K562 (cell line): Measurements from ENCODE around the gene BRSK1. TPM values are rescaled to one million over a fixed set of nuclear protein-coding genes. Genes with fewer than 3 reads are reported as not detected.

Experiments used
- ATF1 ChIP-seq, 2 experiments: fragments of 450-650 bp in 1 of 2; IDR thresholded peaks; 2 replicates each; pipeline ENCODE4 v1.6.1; 2016; ENCODE audit warnings: missing compliant biosample characterization in 1 of 2, missing genetic modification characterization in 1 of 2
- CTBP1 ChIP-seq: fragments of 450-650 bp; IDR thresholded peaks from 2 replicates; pipeline ENCODE4 v1.6.1; 2016; ENCODE audit warnings: borderline replicate concordance
- ILF3 ChIP-seq: fragments of 450-650 bp; IDR thresholded peaks from 2 replicates; pipeline ENCODE4 v1.6.1; 2018; ENCODE audit warnings: antibody characterized with exemption, mild to moderate bottlenecking, moderate library complexity, borderline replicate concordance
- NFYB ChIP-seq: IDR thresholded peaks from 2 replicates; pipeline ENCODE4 v1.6.1; 2011; ENCODE audit warnings: mild to moderate bottlenecking, moderate library complexity; ENCODE audit not compliant: insufficient read length; ENCODE audit errors: extremely low read depth
- POLR3G ChIP-seq: IDR thresholded peaks from 2 replicates; pipeline ENCODE4 v1.6.1; 2011; ENCODE audit not compliant: insufficient read length, insufficient replicate concordance; ENCODE audit errors: extremely low read depth
- POU5F1 ChIP-seq: fragments of 150-350 bp; IDR thresholded peaks from 2 replicates; pipeline ENCODE4 v1.6.1; 2014; ENCODE audit warnings: borderline replicate concordance, low read length, low read depth, mild to moderate bottlenecking; ENCODE audit not compliant: partially characterized antibody
- SMAD3 ChIP-seq: fragments of 450-650 bp; formaldehyde crosslinking; conservative IDR thresholded peaks from 2 replicates; pipeline ENCODE4 v1.4.0; 2020; ENCODE audit warnings: mild to moderate bottlenecking
- TAL1 ChIP-seq: fragments of 450-650 bp; IDR thresholded peaks from 2 replicates; pipeline ENCODE4 v1.6.1; 2016; ENCODE audit warnings: mild to moderate bottlenecking
- TEAD4 ChIP-seq, 2 experiments: sonication (generic) in 1 of 2; formaldehyde crosslinking in 1 of 2; IDR thresholded peaks; 2 replicates each; pipeline versions ENCODE4 v1.6.1 to v1.8.0; 2012 to 2022; ENCODE audit warnings: borderline replicate concordance in 1 of 2, inconsistent platforms in 1 of 2, low read length in 1 of 2, mild to moderate bottlenecking in 1 of 2, missing genetic modification reagents in 1 of 2
- XRCC3 ChIP-seq: fragments of 450-650 bp; IDR thresholded peaks from 2 replicates; pipeline ENCODE4 v1.6.1; 2017; ENCODE audit warnings: mild to moderate bottlenecking, moderate library complexity
- ZNF23 ChIP-seq: fragments of 250-450 bp; sonication (Bioruptor Pico); IDR thresholded peaks from 2 replicates; pipeline ENCODE4 v1.4.0; 2020; ENCODE audit warnings: mild to moderate bottlenecking
- ZNF239 ChIP-seq: fragments of 250-450 bp; sonication (Bioruptor Pico); IDR thresholded peaks from 2 replicates; pipeline ENCODE4 v1.4.0; 2020; ENCODE audit warnings: mild to moderate bottlenecking
- ZNF436 ChIP-seq: fragments of 250-450, 450-650 bp; sonication (Bioruptor Pico); formaldehyde crosslinking; IDR thresholded peaks from 2 replicates; pipeline ENCODE4 v1.7.0; 2020; ENCODE audit warnings: mild to moderate bottlenecking
- polyA plus RNA-seq, 8 experiments: library from polyadenylated mRNA; depleted of rRNA in 4 of 8; stranded (reverse) in 5 of 8; unstranded in 3 of 8; fragments of >200 nt; fragmentation: Nextera tagmentation in 2 of 8; fragmentation: Illumina TruSeq in 1 of 8; extraction: Ambion mirVana in 2 of 8; extraction: Trizol in 1 of 8; gene quantifications; 2 replicates each; pipeline versions ENCODE4 v1.2.1 to v1.2.3, GENCODE V29; 2011 to 2014; ENCODE audit warnings: inconsistent platforms in 1 of 8, missing spikeins in 1 of 8
- total RNA-seq, 7 experiments: library from RNA; depleted of rRNA in 6 of 7; stranded (reverse); fragments of >200 nt in 6 of 7; fragmentation: Illumina TruSeq in 2 of 7; extraction: Trizol in 2 of 7; gene quantifications; 2 replicates each; pipeline versions ENCODE4 v1.2.1 to v1.2.3, GENCODE V29; 2011 to 2021; ENCODE audit warnings: low replicate concordance in 1 of 7
- TF ChIP-seq, protein P1 (sequence below), 3 experiments: fragments of 200-800 bp in 1 of 3; fragments of 250-450 bp in 1 of 3; fragments of 450-650 bp in 1 of 3; sonication (Bioruptor Pico) in 1 of 3; sonication (Bioruptor generic) in 1 of 3; formaldehyde crosslinking in 1 of 3; IDR thresholded peaks; 2 replicates each; pipeline versions ENCODE4 v1.6.1 to v1.8.0; 2016 to 2022; ENCODE audit warnings: mild to moderate bottlenecking in 2 of 3, missing genetic modification characterization in 2 of 3, missing compliant biosample characterization in 1 of 3, moderate library complexity in 1 of 3
- TF ChIP-seq, protein P2 (sequence below): IDR thresholded peaks from 2 replicates; pipeline ENCODE4 v1.6.1; 2012; ENCODE audit warnings: low read depth, low read length, improper control_type of control experiment, borderline replicate concordance
- TF ChIP-seq, protein P3 (sequence below): fragments of 250-450 bp; sonication (Bioruptor Pico); IDR thresholded peaks from 2 replicates; pipeline ENCODE4 v1.8.0; 2022; ENCODE audit warnings: moderate library complexity, mild to moderate bottlenecking, inconsistent platforms

BRSK1 gene
- total and polyA plus RNA-seq, 9 of the 15 experiments (the other 6 are each of a cell fraction or from before 2014, with no cell fraction given) = 1.7 to 9.3 (median 3.8) TPM; not detected in 2

DNA sequence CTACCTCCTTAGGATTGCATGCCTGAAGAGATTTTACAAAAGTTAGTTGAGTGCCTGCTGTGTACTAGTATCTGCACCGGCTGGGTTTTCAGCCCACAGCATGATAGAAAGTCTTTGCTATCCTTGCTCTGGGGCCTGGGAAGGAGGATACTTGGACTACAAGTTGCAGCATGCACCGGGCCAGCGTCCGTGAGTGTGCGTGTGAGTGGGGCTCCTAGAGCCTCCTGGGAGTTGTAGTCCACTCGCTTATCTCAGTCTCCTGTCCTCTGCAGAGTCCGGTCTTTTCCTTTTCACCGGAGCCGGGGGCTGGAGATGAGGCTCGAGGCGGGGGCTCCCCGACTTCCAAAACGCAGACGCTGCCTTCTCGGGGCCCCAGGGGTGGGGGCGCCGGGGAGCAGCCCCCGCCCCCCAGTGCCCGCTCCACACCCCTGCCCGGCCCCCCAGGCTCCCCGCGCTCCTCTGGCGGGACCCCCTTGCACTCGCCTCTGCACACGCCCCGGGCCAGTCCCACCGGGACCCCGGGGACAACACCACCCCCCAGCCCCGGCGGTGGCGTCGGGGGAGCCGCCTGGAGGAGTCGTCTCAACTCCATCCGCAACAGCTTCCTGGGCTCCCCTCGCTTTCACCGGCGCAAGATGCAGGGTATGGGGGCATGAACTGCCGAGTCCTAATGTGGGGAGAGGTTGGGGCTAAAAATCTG, 20.6 kb downstream of the BRSK1 start (continued):
- TF ChIP-seq, protein P1, sequence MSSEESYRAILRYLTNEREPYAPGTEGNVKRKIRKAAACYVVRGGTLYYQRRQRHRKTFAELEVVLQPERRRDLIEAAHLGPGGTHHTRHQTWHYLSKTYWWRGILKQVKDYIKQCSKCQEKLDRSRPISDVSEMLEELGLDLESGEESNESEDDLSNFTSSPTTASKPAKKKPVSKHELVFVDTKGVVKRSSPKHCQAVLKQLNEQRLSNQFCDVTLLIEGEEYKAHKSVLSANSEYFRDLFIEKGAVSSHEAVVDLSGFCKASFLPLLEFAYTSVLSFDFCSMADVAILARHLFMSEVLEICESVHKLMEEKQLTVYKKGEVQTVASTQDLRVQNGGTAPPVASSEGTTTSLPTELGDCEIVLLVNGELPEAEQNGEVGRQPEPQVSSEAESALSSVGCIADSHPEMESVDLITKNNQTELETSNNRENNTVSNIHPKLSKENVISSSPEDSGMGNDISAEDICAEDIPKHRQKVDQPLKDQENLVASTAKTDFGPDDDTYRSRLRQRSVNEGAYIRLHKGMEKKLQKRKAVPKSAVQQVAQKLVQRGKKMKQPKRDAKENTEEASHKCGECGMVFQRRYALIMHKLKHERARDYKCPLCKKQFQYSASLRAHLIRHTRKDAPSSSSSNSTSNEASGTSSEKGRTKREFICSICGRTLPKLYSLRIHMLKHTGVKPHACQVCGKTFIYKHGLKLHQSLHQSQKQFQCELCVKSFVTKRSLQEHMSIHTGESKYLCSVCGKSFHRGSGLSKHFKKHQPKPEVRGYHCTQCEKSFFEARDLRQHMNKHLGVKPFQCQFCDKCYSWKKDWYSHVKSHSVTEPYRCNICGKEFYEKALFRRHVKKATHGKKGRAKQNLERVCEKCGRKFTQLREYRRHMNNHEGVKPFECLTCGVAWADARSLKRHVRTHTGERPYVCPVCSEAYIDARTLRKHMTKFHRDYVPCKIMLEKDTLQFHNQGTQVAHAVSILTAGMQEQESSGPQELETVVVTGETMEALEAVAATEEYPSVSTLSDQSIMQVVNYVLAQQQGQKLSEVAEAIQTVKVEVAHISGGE (CRISPR knock-in tag; IDR thresholded peaks at IDR 0.05) = 0 out of 6 replicates have a peak, but pooled peaks of 1 of the 3 experiments have one; percentile 48
- TF ChIP-seq NFYB = no peak
- TF ChIP-seq ILF3 = no peak
- peak; percentile 64 for TF ChIP-seq POU5F1
- TF ChIP-seq, protein P2, sequence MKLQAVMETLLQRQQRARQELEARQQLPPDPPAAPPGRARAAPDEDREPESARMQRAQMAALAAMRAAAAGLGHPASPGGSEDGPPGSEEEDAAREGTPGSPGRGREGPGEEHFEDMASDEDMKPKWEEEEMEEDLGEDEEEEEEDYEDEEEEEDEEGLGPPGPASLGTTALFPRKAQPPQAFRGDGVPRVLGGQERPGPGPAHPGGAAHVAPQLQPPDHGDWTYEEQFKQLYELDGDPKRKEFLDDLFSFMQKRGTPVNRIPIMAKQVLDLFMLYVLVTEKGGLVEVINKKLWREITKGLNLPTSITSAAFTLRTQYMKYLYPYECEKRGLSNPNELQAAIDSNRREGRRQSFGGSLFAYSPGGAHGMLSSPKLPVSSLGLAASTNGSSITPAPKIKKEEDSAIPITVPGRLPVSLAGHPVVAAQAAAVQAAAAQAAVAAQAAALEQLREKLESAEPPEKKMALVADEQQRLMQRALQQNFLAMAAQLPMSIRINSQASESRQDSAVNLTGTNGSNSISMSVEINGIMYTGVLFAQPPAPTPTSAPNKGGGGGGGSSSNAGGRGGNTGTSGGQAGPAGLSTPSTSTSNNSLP = no peak
- no peak for TF ChIP-seq ZNF23 (CRISPR knock-in tag)
- TF ChIP-seq TEAD4 (IDR thresholded peaks at IDR 0.05; ENCODE audit: low read length) = no peak
- no peak for TF ChIP-seq TEAD4 (CRISPR knock-in tag; IDR thresholded peaks at IDR 0.05; ENCODE audit: borderline replicate concordance)
- TF ChIP-seq CTBP1 = no peak
- no peak for TF ChIP-seq ZNF239 (CRISPR knock-in tag)
- TF ChIP-seq TAL1 = no peak
- no peak for TF ChIP-seq XRCC3
- TF ChIP-seq ATF1 (CRISPR knock-in tag; IDR thresholded peaks at IDR 0.05) = no peak
- peak; percentile 52; the same call in 1 of the 2 replicates for TF ChIP-seq ATF1 (tag; IDR thresholded peaks at IDR 0.05)
- TF ChIP-seq ZNF436 (CRISPR knock-in tag) = no peak
- TF ChIP-seq POLR3G = no peak
- TF ChIP-seq SMAD3 (CRISPR knock-in tag) = no peak
- TF ChIP-seq, protein P3, sequence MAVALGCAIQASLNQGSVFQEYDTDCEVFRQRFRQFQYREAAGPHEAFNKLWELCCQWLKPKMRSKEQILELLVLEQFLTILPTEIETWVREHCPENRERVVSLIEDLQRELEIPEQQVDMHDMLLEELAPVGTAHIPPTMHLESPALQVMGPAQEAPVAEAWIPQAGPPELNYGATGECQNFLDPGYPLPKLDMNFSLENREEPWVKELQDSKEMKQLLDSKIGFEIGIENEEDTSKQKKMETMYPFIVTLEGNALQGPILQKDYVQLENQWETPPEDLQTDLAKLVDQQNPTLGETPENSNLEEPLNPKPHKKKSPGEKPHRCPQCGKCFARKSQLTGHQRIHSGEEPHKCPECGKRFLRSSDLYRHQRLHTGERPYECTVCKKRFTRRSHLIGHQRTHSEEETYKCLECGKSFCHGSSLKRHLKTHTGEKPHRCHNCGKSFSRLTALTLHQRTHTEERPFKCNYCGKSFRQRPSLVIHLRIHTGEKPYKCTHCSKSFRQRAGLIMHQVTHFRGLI (CRISPR knock-in tag) = no peak
